GM19351 (cell line): ENCODE data around the gene ANKRD18A.

Experiments
- ATAC-seq: cut with Tn5 transposase; IDR thresholded peaks from one replicate; pipeline ENCODE4 v1.9.1; 2021; ENCODE audit warnings: mild to moderate bottlenecking, moderate library complexity; ENCODE audit not compliant: unreplicated experiment

The ANKRD18A gene

DNA sequence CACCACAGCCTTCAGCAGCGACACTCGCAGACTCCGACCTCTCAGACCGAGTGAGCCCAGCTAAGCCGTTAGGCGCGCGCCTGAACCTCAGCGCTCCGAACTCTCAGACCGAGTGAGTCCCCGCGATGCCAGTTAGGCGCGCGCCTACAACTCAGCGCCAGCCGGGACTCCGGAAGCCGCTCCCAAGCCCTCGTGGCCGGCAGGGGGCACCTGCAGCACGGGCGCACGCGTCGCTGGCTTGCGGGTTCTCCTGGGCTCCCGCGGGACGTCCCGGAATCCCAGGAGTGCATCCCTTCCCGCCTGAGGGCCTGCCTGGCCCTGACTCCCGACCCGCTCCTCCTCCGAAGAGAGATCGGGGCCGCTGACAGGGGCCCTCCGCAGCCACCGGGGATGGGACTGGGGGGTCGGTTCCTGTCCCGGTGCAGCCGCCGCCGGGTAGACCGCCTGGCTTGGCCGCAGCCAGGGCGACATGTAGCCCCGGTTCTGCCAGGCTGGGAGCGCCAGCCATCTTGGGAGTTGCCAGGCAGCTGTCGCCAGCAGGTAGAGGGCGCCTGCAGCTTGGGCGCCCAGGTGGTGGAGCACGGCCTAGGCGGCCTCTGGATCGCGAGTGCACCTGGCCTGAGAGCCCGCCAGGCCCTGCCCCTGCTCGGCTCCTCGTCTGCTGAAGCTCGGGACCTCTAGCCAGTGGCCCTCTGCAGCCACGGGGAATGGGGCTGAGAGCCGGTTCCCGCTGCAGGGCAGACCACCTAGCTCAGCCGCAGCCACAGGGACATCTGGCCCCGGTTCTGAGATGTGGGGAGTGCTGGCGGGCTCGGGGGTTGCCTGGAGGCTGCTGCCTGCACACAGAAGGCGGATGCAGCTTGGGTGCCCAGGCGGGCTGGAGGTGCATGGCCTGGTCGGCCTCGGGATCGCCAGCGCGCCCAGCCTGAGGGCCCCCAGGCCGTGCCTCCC is at the start of gene ANKRD18A:
Gene ANKRD18A (minus strand): TSS at position 114 of the 951 bp plus-strand sequence. CDS start 311 bp downstream, outside the sequence.
- ATAC-seq: peak; percentile 71

DNA sequence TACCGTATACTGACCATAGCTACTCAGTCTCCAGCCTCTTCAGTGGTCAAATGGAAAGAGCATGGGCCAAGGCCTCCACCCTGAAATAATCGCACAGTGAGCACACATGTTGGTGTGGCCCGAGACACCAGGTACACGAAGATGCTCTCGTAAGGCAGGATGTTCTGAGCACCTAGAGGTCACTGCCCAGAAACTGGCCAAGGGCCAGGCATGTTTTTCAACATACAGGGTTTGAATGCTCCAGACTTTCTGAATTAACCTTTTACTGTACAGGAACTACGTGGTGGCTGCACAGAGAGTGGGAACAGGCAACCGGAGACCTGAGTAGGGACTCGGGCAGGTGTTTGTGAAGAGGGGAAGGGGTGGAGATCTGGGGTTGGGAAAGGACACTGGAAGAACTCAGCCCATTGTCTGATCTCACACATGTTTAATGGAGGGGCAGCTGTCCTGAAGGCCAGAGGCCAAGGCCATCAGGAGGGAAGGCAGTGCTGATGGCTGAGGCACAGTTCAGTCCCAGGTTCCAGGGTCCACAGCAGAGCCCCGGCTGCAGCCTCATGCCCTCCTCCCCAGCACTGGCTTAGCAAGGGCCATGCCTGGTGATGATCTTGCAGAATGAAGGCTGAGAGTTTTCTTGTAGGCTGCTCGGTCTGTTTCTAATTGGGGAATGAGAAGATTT is 48.5 kb upstream of the ANKRD18A start:
- no peak for ATAC-seq

DNA sequence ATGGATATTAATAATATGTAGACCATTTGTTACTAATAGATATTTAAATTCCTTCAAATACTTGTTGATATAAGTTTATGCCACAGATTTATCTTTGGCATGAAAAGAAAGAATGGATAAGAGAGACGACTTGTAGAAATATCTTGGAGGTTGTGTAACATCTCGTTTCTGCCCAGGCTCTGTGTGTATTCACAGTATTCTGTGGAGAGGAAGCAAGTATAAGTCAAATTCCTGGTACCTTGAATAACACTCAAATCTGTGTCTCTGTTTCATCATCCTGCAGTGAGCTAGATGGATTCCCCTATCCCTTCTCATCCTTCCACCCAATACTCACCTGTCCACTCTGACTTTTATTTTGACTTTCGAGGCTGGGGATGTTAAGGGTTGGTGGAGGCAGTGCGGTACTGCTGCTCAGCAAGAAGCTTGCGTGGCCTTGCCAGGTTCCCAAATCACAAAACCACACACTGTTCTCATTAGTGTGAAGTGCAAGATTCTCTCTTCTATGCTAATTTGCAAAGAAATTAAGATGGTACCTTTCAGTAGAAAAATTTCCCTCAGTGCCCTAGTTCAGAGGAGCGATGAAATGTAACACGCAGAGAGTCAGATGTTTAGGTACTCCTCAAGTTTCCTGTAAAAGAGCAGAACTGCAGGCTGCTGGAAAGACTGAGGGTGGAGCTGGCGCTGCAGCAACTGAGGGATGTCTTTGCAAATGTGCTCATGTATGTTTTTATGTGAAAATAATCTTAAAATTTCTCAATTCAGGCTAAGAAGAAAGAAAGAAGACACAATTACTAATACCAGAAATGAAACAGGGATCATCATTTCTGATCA is 42.6 kb upstream of the ANKRD18A start:
- no peak for ATAC-seq

DNA sequence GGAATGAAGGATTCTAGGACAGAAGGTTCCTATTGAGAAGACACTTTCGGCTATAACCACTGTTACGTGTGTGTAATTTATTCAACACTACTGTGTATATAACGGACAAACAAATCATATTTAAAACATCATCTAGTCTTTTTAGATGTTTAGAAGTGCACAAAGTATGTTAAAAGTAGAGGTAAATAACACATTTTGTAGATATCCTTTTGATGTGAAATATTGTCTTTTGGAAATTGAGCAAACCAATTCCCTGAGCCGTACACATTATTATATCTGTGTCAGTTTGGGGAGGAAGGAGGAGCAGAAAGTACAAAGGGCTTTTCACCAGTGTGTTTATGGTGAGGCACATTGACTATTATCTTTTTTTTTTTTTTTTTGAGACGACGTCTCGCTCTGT is 39.1 kb upstream of the ANKRD18A start:
- no peak for ATAC-seq

DNA sequence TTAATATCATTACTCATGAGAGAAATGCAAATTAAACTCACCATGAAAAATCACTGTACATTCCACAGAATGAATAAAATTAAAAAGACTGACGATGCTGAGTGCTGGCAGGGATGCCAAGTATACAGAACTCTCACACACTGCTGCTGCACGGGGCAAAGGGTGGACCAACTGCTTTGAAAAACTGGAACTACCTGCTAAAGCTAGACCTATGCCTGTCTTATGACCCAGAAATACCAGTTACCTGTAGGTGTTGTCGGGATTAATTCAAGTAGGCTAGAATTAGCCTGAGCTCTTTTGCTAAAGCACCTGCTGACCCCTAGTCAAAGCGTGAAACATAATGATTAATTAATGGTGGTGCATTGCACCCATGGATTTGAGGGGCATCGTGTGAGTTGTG is 36.5 kb upstream of the ANKRD18A start:
- ATAC-seq: no peak

DNA sequence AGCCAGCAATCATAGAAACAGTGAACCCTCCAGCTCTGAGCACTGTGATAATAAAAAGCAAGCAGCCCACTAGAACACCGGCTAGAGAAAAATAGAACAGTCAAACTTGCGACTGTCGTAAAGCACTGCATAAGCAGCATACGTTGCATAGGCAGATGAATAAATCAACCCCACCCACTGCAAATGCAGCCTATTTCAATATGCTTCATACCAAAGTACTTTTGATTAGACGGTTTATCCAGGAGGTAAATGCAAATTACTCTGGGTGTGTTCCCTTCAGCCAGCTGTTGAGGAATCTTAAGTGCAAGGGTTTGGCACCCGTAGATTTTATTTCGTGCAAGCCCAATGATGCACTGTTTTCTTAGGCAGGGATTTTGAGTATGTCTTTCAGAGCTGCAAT is 32.1 kb upstream of the ANKRD18A start:
- ATAC-seq: no peak

DNA sequence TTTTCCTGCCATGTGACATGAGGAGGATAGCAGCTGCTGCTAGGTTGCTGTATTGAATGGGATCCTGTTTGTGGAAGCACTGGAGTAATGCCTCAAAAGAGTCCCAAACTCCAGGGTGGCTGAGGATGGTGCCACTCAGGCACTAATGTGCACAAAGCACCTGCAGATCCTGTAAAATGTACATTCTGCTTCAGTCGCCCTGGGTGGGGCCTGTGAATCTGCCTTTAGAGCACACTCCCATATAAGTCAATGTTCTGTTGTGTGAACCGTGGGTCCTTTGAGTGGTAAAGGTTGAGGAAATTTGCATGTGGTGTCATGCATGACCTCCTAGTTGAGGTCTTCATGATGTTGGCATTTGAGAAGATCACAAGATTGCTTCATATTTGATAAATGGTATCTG is 31.6 kb upstream of the ANKRD18A start:
- peak; percentile 56 for ATAC-seq

DNA sequence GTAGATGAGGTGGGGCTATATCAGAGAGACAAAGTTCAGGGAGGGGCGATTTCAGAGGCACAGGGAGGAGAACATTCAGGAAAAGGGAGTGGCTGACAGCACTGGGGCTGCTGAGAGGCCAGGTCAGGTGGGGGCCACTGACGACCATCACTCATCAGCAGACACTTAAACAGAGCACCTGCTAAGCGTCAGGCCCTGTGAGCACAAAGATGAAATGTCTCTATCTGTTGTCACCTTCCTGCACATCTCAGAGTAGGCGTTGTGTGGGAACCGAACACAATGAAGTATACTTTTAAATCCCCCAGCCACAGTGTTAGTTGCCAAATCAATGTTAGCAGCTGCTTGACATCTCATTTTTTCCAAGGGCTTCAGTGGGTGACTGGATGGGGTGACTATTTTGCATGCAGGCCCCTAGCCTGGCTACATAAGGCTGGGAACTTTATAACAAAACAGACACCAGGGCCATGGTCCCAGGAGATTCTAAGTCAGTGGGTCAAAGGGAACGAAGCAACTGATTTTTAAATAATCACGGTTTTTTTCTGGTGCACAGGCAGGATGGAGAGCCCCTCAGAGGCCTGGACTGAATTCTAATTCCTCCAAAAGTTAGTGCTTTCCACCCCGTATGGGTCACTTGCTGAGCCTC is 31.1 kb upstream of the ANKRD18A start:
- ATAC-seq: no peak

DNA sequence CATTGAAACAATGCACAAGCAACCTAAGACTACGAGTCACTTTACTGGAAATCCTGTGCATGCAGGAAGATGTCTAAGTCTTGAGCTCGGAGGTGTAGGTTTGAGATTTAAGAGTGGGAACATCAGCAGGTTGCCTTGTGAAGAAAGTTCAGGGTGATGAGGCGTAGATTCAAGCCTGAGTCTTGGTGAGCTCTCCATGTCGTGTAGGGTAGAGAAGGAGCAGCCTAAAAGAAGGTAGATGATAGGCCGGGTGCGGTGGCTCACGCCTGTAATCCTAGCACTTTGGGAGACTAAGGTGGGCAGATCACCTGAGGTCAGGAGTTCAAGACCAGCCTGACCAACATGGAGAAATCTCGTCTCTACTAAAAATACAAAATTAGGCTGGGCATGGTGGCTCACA is 30.2 kb upstream of the ANKRD18A start:
- ATAC-seq: no peak

DNA sequence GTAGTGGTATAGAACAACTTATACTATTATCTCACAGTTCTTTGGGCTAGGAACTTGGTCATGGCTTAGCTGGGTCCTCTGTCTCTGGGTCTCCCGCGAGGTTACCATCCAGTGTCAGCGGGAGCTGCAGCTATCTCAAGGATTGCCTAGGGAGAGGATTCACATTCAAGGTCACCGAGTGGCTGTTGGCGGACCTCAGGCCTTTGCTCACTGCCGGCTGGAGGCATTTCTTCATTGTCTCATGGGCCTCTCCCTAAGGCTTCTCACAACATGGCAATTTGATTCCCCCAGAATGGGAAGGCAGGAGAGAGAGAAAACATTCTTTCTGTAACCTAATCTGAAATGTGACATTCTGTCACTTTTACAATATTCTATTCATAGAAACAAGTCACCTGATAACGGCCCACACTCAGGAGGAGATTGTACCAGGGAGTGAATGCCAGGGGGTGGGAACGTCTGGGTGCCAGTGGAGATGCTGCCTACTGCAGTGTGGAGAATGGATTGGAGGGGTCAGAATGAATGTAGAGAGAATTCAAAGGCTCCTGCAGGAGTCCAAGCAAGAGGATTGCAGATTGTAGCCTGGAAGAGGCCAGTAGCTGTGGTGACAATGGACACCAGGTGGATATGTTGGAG is 29.5 kb upstream of the ANKRD18A start:
- ATAC-seq: no peak

DNA sequence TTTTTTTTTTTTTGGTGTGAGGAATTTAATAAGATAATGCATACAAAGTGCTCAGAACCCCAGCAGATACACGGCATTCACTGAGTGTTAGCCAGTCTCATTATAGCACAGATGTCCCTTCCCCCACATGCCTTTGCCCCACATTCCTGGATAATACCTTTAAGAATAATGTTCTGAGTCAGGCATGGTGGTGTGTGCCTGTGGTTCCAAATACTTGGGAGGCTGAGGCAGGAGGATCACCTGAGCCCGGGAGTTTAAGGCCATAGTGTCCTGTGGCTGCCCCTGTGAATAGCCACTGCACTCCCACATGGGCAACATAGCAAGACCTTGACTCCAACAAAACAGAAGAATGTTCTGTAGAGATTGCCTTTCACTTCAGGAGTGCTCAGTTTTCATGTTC is 24.2 kb upstream of the ANKRD18A start:
- no peak for ATAC-seq

DNA sequence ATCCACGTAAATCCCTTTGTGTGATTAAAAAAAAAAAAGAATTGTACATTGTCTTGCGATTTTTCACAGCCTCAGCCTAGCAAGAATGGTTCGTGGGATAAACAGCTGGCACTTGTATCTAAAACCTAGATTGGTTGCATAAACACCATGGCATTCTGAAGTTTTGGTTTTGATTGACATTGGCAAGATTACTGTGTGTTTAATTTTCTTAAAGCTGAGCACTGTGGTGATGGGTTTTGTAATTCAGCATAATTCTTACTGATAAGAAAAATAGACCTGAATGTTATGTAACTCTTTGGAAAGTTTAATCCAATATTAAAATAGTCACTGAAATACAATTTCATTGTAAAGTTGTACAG is 23.4 kb upstream of the ANKRD18A start:
- ATAC-seq: no peak

DNA sequence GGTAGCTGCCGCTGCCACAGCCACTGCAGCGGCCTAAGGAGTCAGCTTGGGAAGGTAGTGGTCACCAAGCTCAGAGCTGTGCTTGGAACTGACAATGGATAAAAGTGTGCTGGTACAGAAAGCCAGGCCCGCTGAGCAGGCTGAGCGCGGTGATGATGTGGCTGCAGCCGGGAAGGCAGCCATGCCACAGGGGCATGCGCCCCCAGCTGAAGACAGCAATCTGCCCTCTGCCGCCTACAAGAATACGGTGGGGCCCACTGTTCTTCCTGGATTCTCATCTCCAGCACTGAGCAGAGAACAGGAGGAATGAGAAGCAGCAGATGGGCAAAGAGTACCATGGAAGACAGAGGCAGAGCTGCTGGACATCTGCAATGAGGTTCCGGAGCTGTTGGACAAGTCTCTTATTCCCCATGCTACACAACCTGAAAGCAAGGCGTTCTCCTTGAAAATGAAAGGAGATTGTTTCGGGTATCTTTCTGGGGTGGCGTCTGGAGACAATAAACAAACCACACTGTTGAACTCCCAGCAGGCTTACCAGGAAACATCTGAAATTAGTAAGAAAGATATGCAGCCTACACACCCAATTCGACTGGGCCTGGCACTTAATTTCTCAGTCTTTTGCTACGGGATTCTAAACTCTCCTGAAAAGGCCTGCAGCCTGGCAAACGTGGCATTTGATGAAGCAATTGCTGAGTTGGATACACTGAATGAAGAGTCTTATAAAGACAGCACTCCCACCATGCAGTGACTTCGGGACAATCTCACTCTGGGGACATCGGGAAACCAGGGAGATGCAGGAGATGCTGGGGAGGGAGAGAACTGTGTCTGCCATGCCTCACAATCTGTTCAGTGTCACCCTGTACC is 22.8 kb upstream of the ANKRD18A start:
- no peak for ATAC-seq

DNA sequence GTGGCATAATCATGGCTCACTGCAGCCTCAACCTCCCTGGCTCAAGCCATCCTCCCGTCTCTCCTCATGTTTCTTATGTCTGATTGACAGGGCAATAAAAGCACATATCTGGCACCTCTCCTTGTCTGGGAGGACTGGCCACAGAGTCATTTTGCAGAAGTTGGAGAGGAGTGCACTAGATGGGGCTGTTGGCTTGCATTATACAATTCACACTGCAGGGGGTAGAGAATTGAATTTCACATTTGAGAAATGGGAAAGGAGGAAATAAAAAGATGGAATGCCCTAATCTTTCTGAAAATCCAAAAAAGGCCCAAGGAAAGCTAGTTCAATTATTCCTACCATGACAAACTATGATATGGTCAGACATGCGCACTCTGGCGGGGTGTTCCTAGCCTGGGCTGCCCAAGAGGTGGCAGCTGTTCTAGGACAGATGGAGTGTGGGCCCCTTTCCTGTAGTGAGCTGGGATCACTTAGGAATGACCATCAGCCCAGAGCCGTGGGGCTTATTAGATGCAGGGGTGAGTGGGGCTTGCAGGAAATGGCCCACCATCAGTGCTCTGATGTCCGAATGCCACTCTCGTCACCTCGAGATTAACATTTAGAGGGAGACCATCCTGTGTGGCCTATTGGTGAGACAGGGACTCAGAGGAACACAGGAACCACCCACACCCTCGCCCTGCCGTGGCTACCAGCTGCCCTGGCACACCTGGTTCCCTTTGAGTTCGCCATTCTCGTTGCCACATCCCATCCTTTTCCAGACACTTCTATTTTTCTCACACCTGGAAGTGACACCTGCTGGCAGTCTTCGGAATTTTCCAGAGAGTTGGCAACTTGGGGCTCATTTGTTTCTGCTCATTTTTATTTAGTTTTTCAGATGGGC is 21.8 kb upstream of the ANKRD18A start:
- ATAC-seq: peak; percentile 71

DNA sequence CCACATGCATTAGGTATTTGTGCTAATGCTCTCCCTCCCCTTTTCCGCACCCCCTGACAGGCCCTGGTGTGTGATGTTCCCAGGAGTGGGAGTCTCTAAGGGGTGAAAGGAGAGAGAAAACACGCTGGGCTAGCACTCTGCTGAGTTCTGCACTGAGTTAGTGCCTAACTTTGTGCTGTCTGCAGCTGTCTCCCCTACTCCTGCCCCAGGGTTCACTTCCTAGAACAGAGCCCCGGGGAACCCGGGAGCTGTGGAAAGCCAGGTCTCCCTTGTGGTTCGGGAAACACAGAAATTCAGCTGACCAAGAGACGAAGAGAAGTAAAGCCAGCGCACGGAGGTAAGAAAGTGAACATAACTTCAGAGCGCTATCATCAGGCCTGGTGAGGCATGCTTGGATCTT is 20.7 kb upstream of the ANKRD18A start:
- no peak for ATAC-seq

DNA sequence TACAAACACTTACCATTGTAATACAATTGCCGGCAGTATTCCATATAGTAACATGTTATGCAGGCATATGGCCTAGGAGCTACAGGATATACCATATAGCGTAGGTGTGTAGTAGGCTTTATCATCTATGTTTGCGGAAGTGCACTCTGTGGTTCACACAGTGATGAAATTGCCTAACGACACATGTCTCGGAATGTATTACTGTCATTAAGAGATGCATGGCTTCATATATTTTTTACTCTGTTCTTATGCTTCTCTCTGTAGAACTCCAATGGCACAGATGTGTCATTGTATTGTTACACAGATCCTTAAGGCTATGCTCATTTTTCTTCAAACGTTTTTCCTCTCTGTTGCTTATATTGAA is 19.2 kb upstream of the ANKRD18A start:
- no peak for ATAC-seq

DNA sequence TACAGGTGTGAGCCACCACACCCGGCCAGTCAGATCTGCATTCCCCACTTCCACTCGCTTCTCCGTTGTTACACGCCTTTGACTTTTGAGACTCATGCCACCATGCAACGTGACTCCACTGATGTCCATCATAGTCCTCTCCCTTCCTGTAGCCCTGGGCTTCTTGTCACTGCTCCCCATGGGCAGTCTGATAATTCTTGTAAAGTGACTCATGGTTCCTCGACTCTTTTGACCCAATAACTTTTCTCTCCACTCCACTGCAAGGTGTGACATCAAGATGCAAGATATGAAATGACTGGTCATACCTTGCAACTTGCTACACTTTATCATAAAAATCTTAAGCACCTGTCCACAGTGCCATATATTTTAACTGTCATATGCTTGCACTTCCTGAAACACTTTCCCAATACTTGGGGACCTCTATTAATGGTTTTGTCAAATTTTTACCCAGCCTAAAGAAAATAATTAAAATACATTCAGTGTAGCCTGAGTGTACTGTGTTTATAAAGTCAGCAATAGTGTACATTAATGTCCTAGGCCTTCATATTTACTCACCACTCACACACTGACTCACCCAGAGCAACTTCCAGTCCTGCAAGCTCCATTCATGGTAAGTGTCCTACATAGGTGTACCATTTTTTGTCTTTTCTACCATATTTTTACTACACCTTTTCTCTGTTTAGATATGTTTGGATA is 18.6 kb upstream of the ANKRD18A start:
- no peak for ATAC-seq

DNA sequence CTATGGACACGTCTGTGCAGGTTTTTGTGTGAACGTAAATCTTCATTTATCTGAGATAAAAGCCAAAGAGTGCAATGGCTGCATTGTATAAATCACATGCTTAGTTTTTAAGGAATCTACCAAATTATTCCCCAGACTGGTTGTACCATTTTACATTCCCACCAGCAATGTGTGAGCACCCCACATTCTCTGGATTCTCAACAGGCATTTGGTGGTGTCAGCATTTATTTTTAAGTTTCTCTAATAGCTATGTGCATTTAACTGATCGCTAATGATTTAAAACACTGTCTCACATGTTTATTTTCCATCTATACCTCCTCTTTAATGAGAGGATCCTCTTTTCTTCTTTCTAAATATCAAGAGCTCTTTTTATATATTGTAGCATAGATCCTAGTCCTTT is 13.9 kb upstream of the ANKRD18A start:
- no peak for ATAC-seq
